Lower leg skin (tissue), 4 donors: Measurements from ENCODE around the gene WDR18. TPM values are rescaled to one million over a fixed set of nuclear protein-coding genes. Genes with fewer than 3 reads are reported as not detected.

Source experiments
- DNase-seq, 2 donors: peaks; one replicate each; pipeline ENCODE4 v3.0.0-alpha.2; 2019; ENCODE audit warnings: low spot score in 2 of 2
- H3K4me3 ChIP-seq: fragments of 200-600 bp; sonication (generic); 2 replicates; pipeline ENCODE4 v1.5.1; 2017; ENCODE audit warnings: mild to moderate bottlenecking, low read depth; ENCODE audit not compliant: poor library complexity, severe bottlenecking
- POLR2A ChIP-seq, 2 donors: fragments of 450-650 bp; IDR thresholded peaks; one replicate each; pipeline ENCODE4 v1.6.1; 2016 to 2017; ENCODE audit warnings: antibody characterized with exemption in 2 of 2, mild to moderate bottlenecking in 1 of 2, moderate library complexity in 1 of 2
- WGBS, 2 donors: methylation state at CpG; one replicate each; pipeline ENCODE4 v1.1.5; 2018; 5-methylcytosine and 5-hydroxymethylcytosine counted together
- intact Hi-C: fragments of 100-400 bp; cut with DNase I; formaldehyde crosslinking; loops from one replicate; pipeline ENCODE4 v1.15.0; 2023; ENCODE audit warnings: low total_unique reads
- total RNA-seq, 4 donors: library from RNA; depleted of rRNA; stranded (reverse); fragments of >200 nt; gene quantifications; one replicate each; pipeline ENCODE4 v1.1.0, GENCODE V29; 2016
- TF ChIP-seq, protein P1 (sequence below), 3 donors: fragments of 450-650 bp; IDR thresholded peaks; one replicate each; pipeline ENCODE4 v1.5.1; 2016; ENCODE audit warnings: antibody characterized with exemption in 3 of 3, mild to moderate bottlenecking in 3 of 3, moderate library complexity in 2 of 3

Gene WDR18
- total RNA-seq, 4 donors from 2014 or later: 29.0 to 66.9 (median 39.9) TPM

DNA sequence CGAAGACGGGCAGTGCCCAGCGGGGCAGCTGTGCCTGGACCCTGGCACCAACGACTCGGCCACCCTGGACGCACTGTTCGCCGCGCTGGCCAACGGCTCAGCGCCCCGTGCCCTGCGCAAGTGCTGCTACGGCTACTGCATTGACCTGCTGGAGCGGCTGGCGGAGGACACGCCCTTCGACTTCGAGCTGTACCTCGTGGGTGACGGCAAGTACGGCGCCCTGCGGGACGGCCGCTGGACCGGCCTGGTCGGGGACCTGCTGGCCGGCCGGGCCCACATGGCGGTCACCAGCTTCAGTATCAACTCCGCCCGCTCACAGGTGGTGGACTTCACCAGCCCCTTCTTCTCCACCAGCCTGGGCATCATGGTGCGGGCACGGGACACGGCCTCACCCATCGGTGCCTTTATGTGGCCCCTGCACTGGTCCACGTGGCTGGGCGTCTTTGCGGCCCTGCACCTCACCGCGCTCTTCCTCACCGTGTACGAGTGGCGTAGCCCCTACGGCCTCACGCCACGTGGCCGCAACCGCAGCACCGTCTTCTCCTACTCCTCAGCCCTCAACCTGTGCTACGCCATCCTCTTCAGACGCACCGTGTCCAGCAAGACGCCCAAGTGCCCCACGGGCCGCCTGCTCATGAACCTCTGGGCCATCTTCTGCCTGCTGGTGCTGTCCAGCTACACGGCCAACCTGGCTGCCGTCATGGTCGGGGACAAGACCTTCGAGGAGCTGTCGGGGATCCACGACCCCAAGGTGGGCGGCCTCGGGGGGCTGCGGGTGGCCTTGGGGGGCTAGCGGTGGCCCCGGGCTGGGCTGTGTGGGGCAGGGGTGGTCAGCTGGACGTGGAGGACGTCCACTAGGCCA is 20.9 kb downstream of the WDR18 start:
- 87 to 89% methylated on average over 47 to 67 of the region's 70 CpGs for WGBS, 2 donors
- intact Hi-C loops: no loop called here
- no peak for DNase-seq
- H3K4me3 ChIP-seq: no peak overlapping the region
- TF ChIP-seq, protein P1, sequence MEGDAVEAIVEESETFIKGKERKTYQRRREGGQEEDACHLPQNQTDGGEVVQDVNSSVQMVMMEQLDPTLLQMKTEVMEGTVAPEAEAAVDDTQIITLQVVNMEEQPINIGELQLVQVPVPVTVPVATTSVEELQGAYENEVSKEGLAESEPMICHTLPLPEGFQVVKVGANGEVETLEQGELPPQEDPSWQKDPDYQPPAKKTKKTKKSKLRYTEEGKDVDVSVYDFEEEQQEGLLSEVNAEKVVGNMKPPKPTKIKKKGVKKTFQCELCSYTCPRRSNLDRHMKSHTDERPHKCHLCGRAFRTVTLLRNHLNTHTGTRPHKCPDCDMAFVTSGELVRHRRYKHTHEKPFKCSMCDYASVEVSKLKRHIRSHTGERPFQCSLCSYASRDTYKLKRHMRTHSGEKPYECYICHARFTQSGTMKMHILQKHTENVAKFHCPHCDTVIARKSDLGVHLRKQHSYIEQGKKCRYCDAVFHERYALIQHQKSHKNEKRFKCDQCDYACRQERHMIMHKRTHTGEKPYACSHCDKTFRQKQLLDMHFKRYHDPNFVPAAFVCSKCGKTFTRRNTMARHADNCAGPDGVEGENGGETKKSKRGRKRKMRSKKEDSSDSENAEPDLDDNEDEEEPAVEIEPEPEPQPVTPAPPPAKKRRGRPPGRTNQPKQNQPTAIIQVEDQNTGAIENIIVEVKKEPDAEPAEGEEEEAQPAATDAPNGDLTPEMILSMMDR (IDR thresholded peaks at IDR 0.05): no peak
- TF ChIP-seq POLR2A (IDR thresholded peaks at IDR 0.05): no peak

- no peak for DNase-seq
- 67 to 77% methylated on average over 27 of the region's 27 CpGs for WGBS, 2 donors
- TF ChIP-seq POLR2A (IDR thresholded peaks at IDR 0.05): no peak
- TF ChIP-seq, protein P1 (IDR thresholded peaks at IDR 0.05): no peak
These were observed 22.7 kb downstream of the WDR18 start for GRCh38 chr19:1006711-1007398.

GRCh38 chr19:1007399-1008251 is 23.5 kb downstream of the WDR18 start:
- WGBS, 2 donors: 88% methylated on average over 35 to 64 of the region's 73 CpGs
- H3K4me3 ChIP-seq: no peak overlapping the region
- intact Hi-C loops: no loop called here
- no peak for DNase-seq
- TF ChIP-seq, protein P1 (IDR thresholded peaks at IDR 0.05): no peak
- no peak for TF ChIP-seq POLR2A (IDR thresholded peaks at IDR 0.05)

More at GRCh38 chr19:1006711-1007398, 22.7 kb downstream of the WDR18 start:
- intact Hi-C loops: no loop called here
- H3K4me3 ChIP-seq: no peak overlapping the region

DNA sequence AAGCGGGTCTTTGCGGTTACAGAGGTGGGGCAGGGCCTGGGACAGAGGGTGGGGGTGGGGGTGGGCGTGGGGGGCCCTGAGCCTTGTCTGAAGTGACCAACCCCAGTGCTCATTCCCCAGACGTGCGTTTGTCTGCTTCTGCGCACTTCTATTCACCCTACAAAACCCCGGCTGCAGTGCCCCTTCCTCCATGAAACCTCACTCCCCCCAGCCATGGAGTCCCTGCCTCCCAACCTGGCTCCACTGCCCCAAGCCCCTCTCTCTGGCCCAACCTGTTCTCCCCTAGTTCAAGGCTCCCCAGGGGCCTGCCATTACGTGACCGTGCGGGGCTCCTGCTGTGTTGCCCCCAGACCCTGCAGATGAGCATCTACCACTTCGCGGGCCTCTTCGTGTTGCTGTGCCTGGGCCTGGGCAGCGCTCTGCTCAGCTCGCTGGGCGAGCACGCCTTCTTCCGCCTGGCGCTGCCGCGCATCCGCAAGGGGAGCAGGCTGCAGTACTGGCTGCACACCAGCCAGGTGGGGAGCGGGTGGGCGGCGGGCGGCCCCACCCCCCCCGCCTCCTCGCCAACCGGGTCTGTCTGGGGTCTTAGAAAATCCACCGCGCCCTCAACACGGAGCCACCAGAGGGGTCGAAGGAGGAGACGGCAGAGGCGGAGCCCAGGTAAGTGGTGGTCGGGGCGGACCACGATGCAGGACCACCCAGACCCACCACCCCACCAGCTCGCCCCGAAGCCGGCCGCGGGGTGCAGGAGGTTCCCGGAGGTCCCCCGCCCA is 24.3 kb downstream of the WDR18 start:
- H3K4me3 ChIP-seq: no peak overlapping the region
- TF ChIP-seq, protein P1 (IDR thresholded peaks at IDR 0.05): no peak
- no peak for TF ChIP-seq POLR2A (IDR thresholded peaks at IDR 0.05)
- 91 to 95% methylated on average over 31 to 41 of the region's 45 CpGs for WGBS, 2 donors
- DNase-seq: no peak
- intact Hi-C loops: no loop called here
